Measurements from ENCODE around the gene SPAG4. TPM values are rescaled to one million over a fixed set of nuclear protein-coding genes. Genes with fewer than 3 reads are reported as not detected.

SPAG4 gene
- total RNA-seq, 1 donor from 2014 or later = 1.0 TPM

GRCh38 chr20:35619196-35620095, 3.8 kb downstream of the SPAG4 start:
- peaks cover 28 to 40% (median 33%) of the 10 kb centered on the region in 3 donors for H3K4me1 ChIP-seq (ENCODE audit: control insufficient read depth in 3 of 3, insufficient read depth in 3 of 3, low read length in 3 of 3)
- peak overlapping the region; percentile 44 to 66 (median 65) for H3K4me3 ChIP-seq (ENCODE audit: low read length in 3 of 3)
- peaks cover 0 to 23% (median 7%) of the 10 kb centered on the region in 3 donors for H3K27me3 ChIP-seq (ENCODE audit: control insufficient read depth in 3 of 3, insufficient read depth in 3 of 3, low read length in 3 of 3)
- H3K27ac ChIP-seq (ENCODE audit: low read depth, low read length) = no peak overlapping the region
- peak overlapping the region in 2 of 3 donors; percentile 3 to 40 for H3K9ac ChIP-seq (ENCODE audit: low read depth in 1 of 3, low read length in 3 of 3)
- H3K36me3 ChIP-seq (ENCODE audit: control insufficient read depth in 3 of 3, insufficient read depth in 3 of 3, low read length in 3 of 3) = peaks cover 4 to 8% (median 5%) of the 10 kb centered on the region in 3 donors
- no peaks in the 10 kb centered on the region for H3K9me3 ChIP-seq (ENCODE audit: control insufficient read depth in 3 of 3, low read length in 3 of 3)

- H3K9me3 ChIP-seq (ENCODE audit: control insufficient read depth in 3 of 3, low read length in 3 of 3) = no peaks in the 10 kb centered on the region
- no peak overlapping the region for H3K4me3 ChIP-seq (ENCODE audit: low read length in 3 of 3)
- peak overlapping the region in 1 of 3 donors; percentile 16 for H3K9ac ChIP-seq (ENCODE audit: low read depth in 1 of 3, low read length in 3 of 3)
- H3K27ac ChIP-seq (ENCODE audit: low read depth, low read length) = no peak overlapping the region
- H3K4me1 ChIP-seq (ENCODE audit: control insufficient read depth in 3 of 3, insufficient read depth in 3 of 3, low read length in 3 of 3) = peaks cover 24 to 34% (median 27%) of the 10 kb centered on the region in 3 donors
- H3K27me3 ChIP-seq (ENCODE audit: control insufficient read depth in 3 of 3, insufficient read depth in 3 of 3, low read length in 3 of 3) = peaks cover 0 to 23% (median 7%) of the 10 kb centered on the region in 3 donors
- peaks cover 12 to 15% (median 12%) of the 10 kb centered on the region in 3 donors for H3K36me3 ChIP-seq (ENCODE audit: control insufficient read depth in 3 of 3, insufficient read depth in 3 of 3, low read length in 3 of 3)
Measured at GRCh38 chr20:35620818-35621559, 5.4 kb downstream of the SPAG4 start.

DNA sequence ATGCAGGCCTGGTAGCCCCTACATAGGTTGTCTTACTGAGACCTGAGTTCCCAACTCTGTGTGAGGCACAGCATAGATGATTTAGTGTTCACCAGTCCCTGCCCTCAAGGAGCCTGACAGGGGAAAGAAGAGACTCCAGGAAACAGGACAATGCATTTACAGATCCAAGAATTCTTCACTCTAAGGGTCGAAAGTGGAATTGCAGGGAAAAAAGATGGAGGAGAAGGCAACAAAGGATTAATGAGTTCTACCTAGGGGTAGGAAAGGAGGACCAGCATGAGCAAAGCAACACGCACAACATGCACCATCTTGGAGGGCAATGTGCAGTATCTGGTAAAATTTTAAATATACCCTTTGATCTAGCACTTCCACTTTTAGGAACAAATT, 5.9 kb downstream of the SPAG4 start:
- peaks cover 0 to 23% (median 7%) of the 10 kb centered on the region in 3 donors for H3K27me3 ChIP-seq (ENCODE audit: control insufficient read depth in 3 of 3, insufficient read depth in 3 of 3, low read length in 3 of 3)
- peak overlapping the region in 1 of 3 donors; percentile 16 for H3K9ac ChIP-seq (ENCODE audit: low read depth in 1 of 3, low read length in 3 of 3)
- H3K27ac ChIP-seq (ENCODE audit: low read depth, low read length) = no peak overlapping the region
- H3K9me3 ChIP-seq (ENCODE audit: control insufficient read depth in 3 of 3, low read length in 3 of 3) = no peaks in the 10 kb centered on the region
- peaks cover 18 to 20% (median 18%) of the 10 kb centered on the region in 3 donors for H3K36me3 ChIP-seq (ENCODE audit: control insufficient read depth in 3 of 3, insufficient read depth in 3 of 3, low read length in 3 of 3)
- no peak overlapping the region for H3K4me3 ChIP-seq (ENCODE audit: low read length in 3 of 3)
- peaks cover 24 to 34% (median 26%) of the 10 kb centered on the region in 3 donors for H3K4me1 ChIP-seq (ENCODE audit: control insufficient read depth in 3 of 3, insufficient read depth in 3 of 3, low read length in 3 of 3)

DNA sequence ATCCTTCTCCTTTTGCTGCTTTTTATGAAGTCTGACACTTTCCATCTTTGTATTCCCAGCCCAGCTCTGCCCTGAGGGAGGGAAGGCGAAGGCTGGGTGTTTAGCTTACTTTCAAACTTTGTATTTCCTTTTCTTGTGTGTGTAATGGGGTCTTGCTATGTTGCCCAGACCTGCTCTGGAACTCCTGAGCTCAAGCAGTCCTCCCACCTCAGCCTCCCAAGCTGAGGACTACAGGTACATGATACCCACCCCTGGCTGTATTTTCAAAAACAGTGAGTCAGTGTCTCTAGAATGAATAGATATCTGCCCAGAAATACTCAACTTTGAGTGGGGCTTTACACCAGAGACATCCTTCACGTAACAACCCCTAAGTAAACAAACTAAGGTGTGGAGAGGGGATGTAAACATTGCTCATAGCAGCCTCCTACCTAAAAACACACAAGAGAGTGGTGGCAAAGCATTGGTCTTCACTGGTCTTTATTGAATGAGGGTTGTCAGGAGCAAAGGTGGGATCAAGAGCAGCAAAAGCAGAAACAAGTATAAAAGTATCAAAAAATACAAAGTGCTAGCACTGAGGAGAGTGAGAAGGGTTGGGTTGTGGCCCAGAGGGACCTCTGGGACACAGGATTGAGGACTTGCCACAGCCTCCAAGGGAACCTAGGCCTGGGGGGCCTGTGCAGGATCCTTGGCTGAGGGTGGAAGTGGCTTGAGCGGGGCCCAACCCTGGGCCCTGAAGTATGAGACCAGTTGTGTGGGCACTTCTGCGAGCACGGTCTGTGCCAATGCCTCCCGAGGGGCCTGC, 10.2 kb downstream of the SPAG4 start:
- H3K9ac ChIP-seq (ENCODE audit: low read depth in 1 of 3, low read length in 3 of 3) = no peak overlapping the region
- H3K36me3 ChIP-seq (ENCODE audit: control insufficient read depth in 3 of 3, insufficient read depth in 3 of 3, low read length in 3 of 3) = peaks cover 34 to 56% (median 49%) of the 10 kb centered on the region in 3 donors
- no peaks in the 10 kb centered on the region for H3K9me3 ChIP-seq (ENCODE audit: control insufficient read depth in 3 of 3, low read length in 3 of 3)
- H3K4me3 ChIP-seq (ENCODE audit: low read length in 3 of 3) = no peak overlapping the region
- H3K27me3 ChIP-seq (ENCODE audit: control insufficient read depth in 3 of 3, insufficient read depth in 3 of 3, low read length in 3 of 3) = peaks cover 0 to 4% (median 0%) of the 10 kb centered on the region in 3 donors
- no peak overlapping the region for H3K27ac ChIP-seq (ENCODE audit: low read depth, low read length)
- H3K4me1 ChIP-seq (ENCODE audit: control insufficient read depth in 3 of 3, insufficient read depth in 3 of 3, low read length in 3 of 3) = no peaks in the 10 kb centered on the region

- Histone ChIP-seq H3K27ac (ENCODE audit: low read depth, low read length) (no peak overlapping the region), H3K36me3 (ENCODE audit: control insufficient read depth in 3 of 3, insufficient read depth in 3 of 3, low read length in 3 of 3) (peaks cover 38 to 58% (median 53%) of the 10 kb centered on the region in 3 donors), H3K9ac (ENCODE audit: low read depth in 1 of 3, low read length in 3 of 3) (no peak overlapping the region), H3K9me3 (ENCODE audit: control insufficient read depth in 3 of 3, low read length in 3 of 3) (no peaks in the 10 kb centered on the region), H3K4me1 (ENCODE audit: control insufficient read depth in 3 of 3, insufficient read depth in 3 of 3, low read length in 3 of 3) (no peaks in the 10 kb centered on the region), H3K4me3 (ENCODE audit: low read length in 3 of 3) (no peak overlapping the region), H3K27me3 (ENCODE audit: control insufficient read depth in 3 of 3, insufficient read depth in 3 of 3, low read length in 3 of 3) (no peaks in the 10 kb centered on the region)
Measured at GRCh38 chr20:35626386-35627001, 10.9 kb downstream of the SPAG4 start.

- Histone ChIP-seq H3K4me1 (ENCODE audit: control insufficient read depth in 3 of 3, insufficient read depth in 3 of 3, low read length in 3 of 3) (no peaks in the 10 kb centered on the region), H3K36me3 (ENCODE audit: control insufficient read depth in 3 of 3, insufficient read depth in 3 of 3, low read length in 3 of 3) (peaks cover 42 to 60% (median 52%) of the 10 kb centered on the region in 3 donors), H3K27ac (ENCODE audit: low read depth, low read length) (no peak overlapping the region)
Measured at GRCh38 chr20:35627121-35627520, 11.5 kb downstream of the SPAG4 start.

GRCh38 chr20:35629427-35630145, 14.0 kb downstream of the SPAG4 start:
- H3K27me3 ChIP-seq (ENCODE audit: control insufficient read depth in 3 of 3, insufficient read depth in 3 of 3, low read length in 3 of 3) = no peaks in the 10 kb centered on the region
- H3K9me3 ChIP-seq (ENCODE audit: control insufficient read depth in 3 of 3, low read length in 3 of 3) = no peaks in the 10 kb centered on the region
- H3K4me3 ChIP-seq (ENCODE audit: low read length in 3 of 3) = no peak overlapping the region
- H3K9ac ChIP-seq (ENCODE audit: low read depth in 1 of 3, low read length in 3 of 3) = no peak overlapping the region
- peaks cover 42 to 68% (median 52%) of the 10 kb centered on the region in 3 donors for H3K36me3 ChIP-seq (ENCODE audit: control insufficient read depth in 3 of 3, insufficient read depth in 3 of 3, low read length in 3 of 3)
- no peaks in the 10 kb centered on the region for H3K4me1 ChIP-seq (ENCODE audit: control insufficient read depth in 3 of 3, insufficient read depth in 3 of 3, low read length in 3 of 3)
- H3K27ac ChIP-seq (ENCODE audit: low read depth, low read length) = no peak overlapping the region

More at GRCh38 chr20:35627121-35627520, 11.5 kb downstream of the SPAG4 start:
- no peak overlapping the region for H3K9ac ChIP-seq (ENCODE audit: low read depth in 1 of 3, low read length in 3 of 3)
- no peaks in the 10 kb centered on the region for H3K9me3 ChIP-seq (ENCODE audit: control insufficient read depth in 3 of 3, low read length in 3 of 3)
- no peak overlapping the region for H3K4me3 ChIP-seq (ENCODE audit: low read length in 3 of 3)
- H3K27me3 ChIP-seq (ENCODE audit: control insufficient read depth in 3 of 3, insufficient read depth in 3 of 3, low read length in 3 of 3) = no peaks in the 10 kb centered on the region

DNA sequence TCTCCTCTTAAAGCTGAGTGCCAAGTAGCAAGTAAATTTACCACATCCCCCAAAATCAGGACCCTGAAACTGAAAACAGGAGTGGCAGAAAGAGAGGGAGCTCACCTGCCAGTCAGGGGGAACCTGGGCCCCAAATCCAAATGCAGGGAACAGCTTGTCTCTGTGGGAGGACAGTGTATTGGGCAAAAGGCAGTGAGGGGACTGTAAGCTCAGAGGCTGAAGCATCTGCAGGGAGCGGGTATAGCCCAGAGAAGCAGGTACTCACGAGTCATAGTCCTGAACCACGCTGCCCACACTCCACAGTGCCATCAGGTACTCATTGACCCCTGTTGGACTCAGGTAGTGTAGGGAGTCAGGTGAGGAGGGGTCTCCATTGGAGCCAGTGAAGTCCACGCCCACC, 15.0 kb downstream of the SPAG4 start:
- Histone ChIP-seq H3K27me3 (ENCODE audit: control insufficient read depth in 3 of 3, insufficient read depth in 3 of 3, low read length in 3 of 3) (no peaks in the 10 kb centered on the region), H3K9ac (ENCODE audit: low read depth in 1 of 3, low read length in 3 of 3) (no peak overlapping the region), H3K4me1 (ENCODE audit: control insufficient read depth in 3 of 3, insufficient read depth in 3 of 3, low read length in 3 of 3) (peaks cover 0 to 2% (median 0%) of the 10 kb centered on the region in 3 donors), H3K27ac (ENCODE audit: low read depth, low read length) (no peak overlapping the region), H3K4me3 (ENCODE audit: low read length in 3 of 3) (no peak overlapping the region), H3K9me3 (ENCODE audit: control insufficient read depth in 3 of 3, low read length in 3 of 3) (no peaks in the 10 kb centered on the region), H3K36me3 (ENCODE audit: control insufficient read depth in 3 of 3, insufficient read depth in 3 of 3, low read length in 3 of 3) (peaks cover 37 to 65% (median 49%) of the 10 kb centered on the region in 3 donors)
